Measurements from ENCODE around the gene FAM13A. TPM values are rescaled to one million over a fixed set of nuclear protein-coding genes. Genes with fewer than 3 reads are reported as not detected.

The FAM13A gene
- total and polyA plus RNA-seq, 2 of the 8 experiments (the other 6 are each of a cell fraction or from before 2014, with no cell fraction given) = 7.1 to 16.5 TPM

DNA sequence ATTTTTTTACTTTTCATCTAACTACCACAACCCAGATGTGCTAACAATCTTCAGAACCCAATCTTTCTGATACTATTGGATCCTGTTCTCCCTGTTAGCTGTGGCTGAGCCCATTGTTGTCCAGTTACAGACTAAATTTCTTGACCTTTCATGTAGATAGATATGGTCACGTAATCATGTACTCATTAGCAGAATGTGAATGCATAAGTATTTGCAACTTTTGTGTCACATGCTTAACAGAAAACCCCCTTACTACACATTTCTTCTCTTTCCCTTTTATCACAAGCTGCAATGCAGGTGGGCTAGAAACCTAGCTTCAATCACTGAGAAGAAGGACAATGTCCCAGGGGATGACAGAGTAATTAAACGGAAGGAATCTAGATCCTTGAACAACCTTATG, 13.1 kb upstream of the FAM13A start:
- Histone ChIP-seq H3K4ac (replicated peaks; ENCODE audit: insufficient read length, low read depth, low read length) (no peak overlapping the region), H3K4me2 (ENCODE audit: insufficient read depth in 1 of 2, low read depth in 2 of 2, low read length in 2 of 2) (no peak overlapping the region), H2AK5ac (ENCODE audit: low read depth, low read length) (no peak overlapping the region), H2BK20ac (ENCODE audit: low read length) (no peak overlapping the region), H4K8ac (ENCODE audit: extremely low read depth, insufficient read depth, low read length) (no peak overlapping the region), H3K23ac (ENCODE audit: insufficient read length) (no peak overlapping the region), H3K4me1 (replicated peaks in 1 of 4; ENCODE audit: control insufficient read depth in 3 of 4, insufficient read depth in 4 of 4, low read length in 3 of 4) (no peaks in the 10 kb centered on the region), H4K20me1 (replicated peaks in 1 of 2; ENCODE audit: control insufficient read depth in 1 of 2, insufficient read depth in 2 of 2, low read length in 2 of 2) (no peaks in the 10 kb centered on the region), H2BK120ac (replicated peaks; ENCODE audit: low read depth, low read length) (no peak overlapping the region), H4K91ac (replicated peaks; ENCODE audit: insufficient read length, low read length) (no peak overlapping the region), H3K36me3 (ENCODE audit: control insufficient read depth in 2 of 4, insufficient read depth in 4 of 4, low read length in 3 of 4) (no peaks in the 10 kb centered on the region), H3K9ac (replicated peaks in 1 of 4; ENCODE audit: extremely low read depth in 1 of 4, low read depth in 3 of 4, low read length in 3 of 4) (no peak overlapping the region), H3K27me3 (replicated peaks in 1 of 4; ENCODE audit: control insufficient read depth in 3 of 4, extremely low read depth in 1 of 4, insufficient read depth in 3 of 4, low read length in 3 of 4) (no peaks in the 10 kb centered on the region), H3K9me3 (ENCODE audit: insufficient read depth in 2 of 2, low read depth in 1 of 2, low read length in 1 of 2) (no peaks in the 10 kb centered on the region), H2AFZ (ENCODE audit: low read length) (no peak overlapping the region), H3K56ac (replicated peaks; ENCODE audit: insufficient read length, low read depth, low read length) (no peak overlapping the region), H2BK5ac (ENCODE audit: low read depth, low read length) (no peak overlapping the region), H3K23me2 (ENCODE audit: low read depth, low read length) (no peaks in the 10 kb centered on the region), H3K79me1 (ENCODE audit: low read depth, low read length) (no peaks in the 10 kb centered on the region), H3K18ac (ENCODE audit: extremely low read depth, low read length) (no peak overlapping the region), H3K4me3 (ENCODE audit: extremely low read depth in 1 of 4, insufficient read depth in 2 of 4, low read depth in 3 of 4, low read length in 4 of 4) (no peak overlapping the region), H2BK12ac (ENCODE audit: low read depth, low read length) (no peak overlapping the region), H3K14ac (ENCODE audit: insufficient read length) (no peak overlapping the region), H3K27ac (ENCODE audit: low read depth, low read length) (no peak overlapping the region), H2BK15ac (ENCODE audit: low read length) (no peak overlapping the region), H3K79me2 (ENCODE audit: control insufficient read depth in 1 of 2, insufficient read depth in 2 of 2, low read length in 2 of 2) (no peaks in the 10 kb centered on the region), H4K5ac (ENCODE audit: insufficient read length, low read depth, low read length) (no peak overlapping the region)
- TF ChIP-seq RFX5 (IDR thresholded peaks at IDR 0.05; ENCODE audit: borderline replicate concordance, low read depth, low read length) (no peak), BRCA1 (IDR thresholded peaks at IDR 0.05; ENCODE audit: low read depth, low read length) (no peak), TAF1 (IDR thresholded peaks at IDR 0.05; ENCODE audit: low read depth, low read length) (no peak), SP2 (IDR thresholded peaks at IDR 0.05; ENCODE audit: low read length) (no peak), EP300 (IDR thresholded peaks at IDR 0.05; ENCODE audit: borderline replicate concordance in 1 of 2, low read depth in 2 of 2, low read length in 2 of 2) (no peak), RAD21 (IDR thresholded peaks at IDR 0.05 in 1 of 2, conservative IDR thresholded peaks at IDR 0.05 in 1 of 2; ENCODE audit: low read depth in 2 of 2, low read length in 2 of 2) (no peak), PHF8 (conservative IDR thresholded peaks at IDR 0.05; ENCODE audit: low read depth, low read length) (no peak)
- TF ChIP-seq, protein P1, sequence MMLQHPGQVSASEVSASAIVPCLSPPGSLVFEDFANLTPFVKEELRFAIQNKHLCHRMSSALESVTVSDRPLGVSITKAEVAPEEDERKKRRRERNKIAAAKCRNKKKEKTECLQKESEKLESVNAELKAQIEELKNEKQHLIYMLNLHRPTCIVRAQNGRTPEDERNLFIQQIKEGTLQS (IDR thresholded peaks at IDR 0.05; ENCODE audit: insufficient read depth, low read depth, low read length) = no peak
- CTCF ChIA-PET (ENCODE audit: partially characterized antibody) = no interaction called here
- POLR2A ChIA-PET (ENCODE audit: partially characterized antibody) = interaction anchor here (1.2 kb wide), 1 partner anchor 13 kb away, joined by 3 read pairs; the partner anchor contains the start of gene FAM13A
- DNase-seq (ENCODE audit: low read depth in 1 of 2, low spot score in 2 of 2) (no peak), FAIRE-seq (no peak)
- 81% methylated on average over 2 of the region's 2 CpGs; no CpG with 5 or more reads in 1 of the 2 experiments for WGBS, 2 experiments (ENCODE audit: extremely low coverage in 1 of 2, insufficient coverage in 1 of 2, insufficient read length in 1 of 2, insufficient replicate concordance in 2 of 2, low coverage in 1 of 2, low lambda C conversion rate in 2 of 2, missing lambda C conversion rate in 1 of 2)

Data from H1 (cell line).